Measurements from ENCODE around the gene CRIP1.

The CRIP1 gene

DNA sequence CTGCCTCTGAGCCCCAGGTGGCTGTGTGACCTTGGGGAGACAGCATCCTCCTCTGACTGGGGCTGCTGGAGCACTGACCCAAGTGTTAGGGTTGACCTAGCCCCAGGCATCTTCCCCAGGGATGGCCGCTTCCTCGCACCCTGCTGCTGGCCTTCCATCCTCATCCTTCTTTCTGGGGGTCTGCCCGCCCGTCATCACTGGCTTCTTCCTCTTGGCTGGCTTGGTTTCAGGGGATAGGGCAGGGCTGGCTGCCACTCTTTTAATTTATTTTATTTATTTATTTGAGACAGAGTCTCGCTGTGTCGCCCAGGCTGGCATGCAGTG, 7.9 kb downstream of the CRIP1 start:
- Histone ChIP-seq H2AFZ (ENCODE audit: low read length) (no peak overlapping the region), H3K4me1 (ENCODE audit: low read length) (peaks cover 5% of the 10 kb centered on the region; the same call in 1 of the 2 replicates), H4K20me1 (ENCODE audit: insufficient read depth, low read length) (0 out of 2 replicates have a peak, but pooled peaks cover 4% of the 10 kb centered on the region), H3K36me3 (replicated peaks; ENCODE audit: insufficient read depth, low read length) (no peaks in the 10 kb centered on the region), H3K27me3 (replicated peaks; ENCODE audit: insufficient read depth, low read length) (no peaks in the 10 kb centered on the region), H3K27ac (ENCODE audit: low read length) (no peak overlapping the region), H3K4me3 (ENCODE audit: low read length) (no peak overlapping the region), H3K9me3 (replicated peaks; ENCODE audit: insufficient read depth, low read length) (no peaks in the 10 kb centered on the region), H3K9ac (ENCODE audit: low read length) (no peak overlapping the region), H3K79me2 (ENCODE audit: low read length) (peaks cover 13% of the 10 kb centered on the region), H3K9me2 (replicated peaks; ENCODE audit: insufficient read depth, low read length) (no peaks in the 10 kb centered on the region), H3F3A (ENCODE audit: insufficient read depth, low read length) (peaks cover 3% of the 10 kb centered on the region; the same call in 1 of the 2 replicates), H3K4me2 (ENCODE audit: low read depth, low read length) (no peak overlapping the region)
- no peak for TF ChIP-seq EZH2phosphoT487 (IDR thresholded peaks at IDR 0.05; ENCODE audit: low read length)
- TF ChIP-seq, protein P1, sequence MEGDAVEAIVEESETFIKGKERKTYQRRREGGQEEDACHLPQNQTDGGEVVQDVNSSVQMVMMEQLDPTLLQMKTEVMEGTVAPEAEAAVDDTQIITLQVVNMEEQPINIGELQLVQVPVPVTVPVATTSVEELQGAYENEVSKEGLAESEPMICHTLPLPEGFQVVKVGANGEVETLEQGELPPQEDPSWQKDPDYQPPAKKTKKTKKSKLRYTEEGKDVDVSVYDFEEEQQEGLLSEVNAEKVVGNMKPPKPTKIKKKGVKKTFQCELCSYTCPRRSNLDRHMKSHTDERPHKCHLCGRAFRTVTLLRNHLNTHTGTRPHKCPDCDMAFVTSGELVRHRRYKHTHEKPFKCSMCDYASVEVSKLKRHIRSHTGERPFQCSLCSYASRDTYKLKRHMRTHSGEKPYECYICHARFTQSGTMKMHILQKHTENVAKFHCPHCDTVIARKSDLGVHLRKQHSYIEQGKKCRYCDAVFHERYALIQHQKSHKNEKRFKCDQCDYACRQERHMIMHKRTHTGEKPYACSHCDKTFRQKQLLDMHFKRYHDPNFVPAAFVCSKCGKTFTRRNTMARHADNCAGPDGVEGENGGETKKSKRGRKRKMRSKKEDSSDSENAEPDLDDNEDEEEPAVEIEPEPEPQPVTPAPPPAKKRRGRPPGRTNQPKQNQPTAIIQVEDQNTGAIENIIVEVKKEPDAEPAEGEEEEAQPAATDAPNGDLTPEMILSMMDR (IDR thresholded peaks at IDR 0.05; ENCODE audit: low read length), result no peak
- TF ChIP-seq EZH2 (optimal IDR thresholded peaks at IDR 0.05; ENCODE audit: low read depth, low read length), result no peak
- no peak for DNase-seq

DNA sequence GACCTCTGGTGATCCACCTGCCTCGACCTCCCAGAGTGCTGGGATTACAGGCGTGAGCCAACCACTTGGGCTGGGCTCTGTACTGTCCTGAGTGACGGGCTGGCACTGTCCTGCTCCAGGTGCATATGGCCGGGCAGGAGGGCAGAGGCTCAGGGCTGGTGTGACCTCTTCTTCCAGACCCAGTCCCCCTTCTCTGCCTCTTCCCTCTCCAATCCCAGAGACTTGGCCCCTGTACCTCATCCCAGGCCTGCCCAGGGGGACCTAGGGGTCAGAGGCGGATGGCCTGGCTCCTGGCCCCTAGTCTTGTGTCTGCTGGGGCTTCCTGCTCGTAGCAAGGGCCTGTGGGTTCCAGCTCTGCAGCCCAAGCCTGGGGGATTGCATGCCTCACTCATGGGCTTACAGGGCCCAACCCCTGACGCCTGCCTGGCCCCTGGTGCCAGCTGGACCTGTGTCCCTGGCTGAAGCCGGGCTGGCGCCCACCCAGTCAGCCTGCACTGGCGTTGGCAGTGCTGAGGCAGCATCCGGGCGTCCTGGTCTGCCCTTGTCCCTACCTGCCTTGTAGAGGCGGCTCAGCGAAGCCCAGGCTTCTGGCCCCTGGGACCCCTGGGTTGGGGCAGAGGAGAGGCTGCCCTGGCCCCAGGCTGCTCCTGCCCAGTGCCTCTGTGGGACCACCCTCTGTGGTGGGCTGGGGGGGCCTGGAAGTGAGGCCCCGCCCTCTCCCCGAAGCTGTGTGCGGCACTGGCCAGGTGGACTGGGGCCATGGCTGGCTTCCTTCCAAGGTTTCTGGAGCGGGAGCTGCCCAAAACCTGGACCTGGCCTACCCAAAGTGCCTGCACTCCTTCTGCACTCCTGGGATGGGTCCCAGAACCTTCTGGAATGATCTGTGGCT, 8.7 kb downstream of the CRIP1 start:
- Histone ChIP-seq H3K4me2 (ENCODE audit: low read depth, low read length) (no peak overlapping the region), H3F3A (ENCODE audit: insufficient read depth, low read length) (no peaks in the 10 kb centered on the region; the same call in 1 of the 2 replicates), H3K27me3 (replicated peaks; ENCODE audit: insufficient read depth, low read length) (no peaks in the 10 kb centered on the region), H2AFZ (ENCODE audit: low read length) (no peak overlapping the region), H3K79me2 (ENCODE audit: low read length) (peaks cover 13% of the 10 kb centered on the region), H3K4me3 (ENCODE audit: low read length) (no peak overlapping the region), H3K9me2 (replicated peaks; ENCODE audit: insufficient read depth, low read length) (no peaks in the 10 kb centered on the region), H3K36me3 (replicated peaks; ENCODE audit: insufficient read depth, low read length) (no peaks in the 10 kb centered on the region), H3K9me3 (replicated peaks; ENCODE audit: insufficient read depth, low read length) (no peaks in the 10 kb centered on the region), H3K4me1 (ENCODE audit: low read length) (peaks cover 5% of the 10 kb centered on the region; the same call in 1 of the 2 replicates), H3K9ac (ENCODE audit: low read length) (no peak overlapping the region), H3K27ac (ENCODE audit: low read length) (no peak overlapping the region), H4K20me1 (ENCODE audit: insufficient read depth, low read length) (0 out of 2 replicates have a peak, but pooled peaks cover 4% of the 10 kb centered on the region)
- no peak for DNase-seq
- TF ChIP-seq, protein P1 (IDR thresholded peaks at IDR 0.05; ENCODE audit: low read length), result no peak
- no peak for TF ChIP-seq EZH2 (optimal IDR thresholded peaks at IDR 0.05; ENCODE audit: low read depth, low read length)
- TF ChIP-seq EZH2phosphoT487 (IDR thresholded peaks at IDR 0.05; ENCODE audit: low read length), result no peak

GRCh38 chr14:105495990-105496830, 9.5 kb downstream of the CRIP1 start:
- Histone ChIP-seq H4K20me1 (ENCODE audit: insufficient read depth, low read length) (0 out of 2 replicates have a peak, but pooled peaks cover 4% of the 10 kb centered on the region), H3K27me3 (replicated peaks; ENCODE audit: insufficient read depth, low read length) (no peaks in the 10 kb centered on the region), H3K9ac (ENCODE audit: low read length) (no peak overlapping the region), H2AFZ (ENCODE audit: low read length) (no peak overlapping the region), H3K36me3 (replicated peaks; ENCODE audit: insufficient read depth, low read length) (no peaks in the 10 kb centered on the region), H3K9me2 (replicated peaks; ENCODE audit: insufficient read depth, low read length) (no peaks in the 10 kb centered on the region), H3K4me1 (ENCODE audit: low read length) (peaks cover 5% of the 10 kb centered on the region; the same call in 1 of the 2 replicates), H3K79me2 (ENCODE audit: low read length) (peaks cover 13% of the 10 kb centered on the region), H3F3A (ENCODE audit: insufficient read depth, low read length) (no peaks in the 10 kb centered on the region; the same call in 1 of the 2 replicates), H3K27ac (ENCODE audit: low read length) (no peak overlapping the region), H3K4me3 (ENCODE audit: low read length) (no peak overlapping the region), H3K4me2 (ENCODE audit: low read depth, low read length) (no peak overlapping the region), H3K9me3 (replicated peaks; ENCODE audit: insufficient read depth, low read length) (no peaks in the 10 kb centered on the region)
- no peak for TF ChIP-seq EZH2phosphoT487 (IDR thresholded peaks at IDR 0.05; ENCODE audit: low read length)
- no peak for TF ChIP-seq EZH2 (optimal IDR thresholded peaks at IDR 0.05; ENCODE audit: low read depth, low read length)
- TF ChIP-seq, protein P1 (IDR thresholded peaks at IDR 0.05; ENCODE audit: low read length), result no peak
- DNase-seq, result no peak

Data from MM.1S (cell line).